HG02759 (cell line): Measurements from ENCODE around the gene PARP1.

Experiments used
- ATAC-seq: cut with Tn5 transposase; IDR thresholded peaks from one replicate; pipeline ENCODE4 v1.9.1; 2021; ENCODE audit warnings: mild to moderate bottlenecking, moderate library complexity; ENCODE audit not compliant: unreplicated experiment

The PARP1 gene

DNA sequence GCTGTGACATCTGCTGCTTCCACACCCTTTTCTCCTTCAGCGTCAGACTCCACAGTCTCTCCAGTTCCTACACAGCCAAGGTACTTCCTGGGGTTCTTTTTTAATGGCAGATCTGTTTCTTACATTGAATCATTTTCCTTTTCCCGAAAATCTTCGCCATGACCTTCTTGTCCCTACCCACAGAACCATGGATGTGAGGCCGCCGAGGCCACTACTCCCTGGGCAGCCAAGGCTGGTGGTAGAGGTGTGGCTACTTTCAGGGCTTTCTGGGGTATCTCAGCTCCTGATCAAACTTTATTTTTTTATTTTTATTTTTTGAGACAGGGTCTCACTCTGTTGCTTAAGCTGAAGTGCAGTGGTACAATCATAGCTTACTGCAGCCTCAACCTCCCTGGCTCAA lies 89.4 kb downstream of the PARP1 start:
- ATAC-seq = no peak

- no peak for ATAC-seq
These were observed 93.8 kb downstream of the PARP1 start for GRCh38 chr1:226314055-226314454.

DNA sequence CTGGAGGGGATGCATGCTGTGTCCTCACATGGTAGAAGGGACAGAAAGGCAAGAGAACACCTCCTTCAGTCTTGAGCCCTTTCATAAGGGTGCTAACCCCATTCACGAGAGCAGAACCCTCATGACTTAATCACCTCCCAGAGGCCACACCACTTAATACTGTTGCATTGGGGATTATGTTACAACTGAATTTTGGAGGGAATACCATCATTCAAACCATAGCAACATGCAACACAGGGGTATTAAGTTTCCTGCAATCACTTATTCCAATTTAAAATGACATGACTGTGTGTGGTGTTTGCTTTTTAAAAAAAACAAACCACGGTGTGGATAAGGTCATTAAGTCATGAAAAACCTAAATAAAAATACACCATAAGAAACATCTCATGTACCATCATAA lies 95.8 kb downstream of the PARP1 start:
- ATAC-seq = no peak

GRCh38 chr1:226311376-226311775 lies 96.5 kb downstream of the PARP1 start:
- no peak for ATAC-seq
